Tibial nerve (tissue), 3 donors: Measurements from ENCODE around the gene TRIM29.

Source experiments
- CTCF ChIP-seq, 5 experiments: fragments of 200-600 bp in 3 of 5; fragments of 450-650 bp in 2 of 5; sonication (generic) in 3 of 5; IDR thresholded peaks; one replicate each; pipeline ENCODE4 v1.5.1; 2016 to 2019; ENCODE audit warnings: antibody characterized with exemption in 5 of 5, mild to moderate bottlenecking in 3 of 5, moderate library complexity in 2 of 5
- POLR2A ChIP-seq, 2 donors: fragments of 450-650 bp; IDR thresholded peaks; one replicate each; pipeline ENCODE4 v1.6.1; 2017; ENCODE audit warnings: antibody characterized with exemption in 2 of 2, mild to moderate bottlenecking in 2 of 2, moderate library complexity in 2 of 2

- TF ChIP-seq CTCF (IDR thresholded peaks at IDR 0.05): no peak
- TF ChIP-seq POLR2A (IDR thresholded peaks at IDR 0.05): no peak
Measured at GRCh38 chr11:120141113-120141767, 3.3 kb upstream of the TRIM29 start.
